Mammary epithelial cell (primary cell): Measurements from ENCODE around the gene EXOC6B.

ENCODE experiments used
- CTCF ChIP-seq, 2 donors: IDR thresholded peaks in 1 of 2; conservative IDR thresholded peaks in 1 of 2; 2 replicates each; pipeline ENCODE4 v1.5.1; 2011 to 2012; ENCODE audit warnings: inconsistent platforms in 2 of 2, low read length in 2 of 2, mild to moderate bottlenecking in 2 of 2, control low read depth in 1 of 2, low read depth in 1 of 2; ENCODE audit not compliant: insufficient read depth in 1 of 2; ENCODE audit errors: extremely low read depth in 1 of 2
- EZH2 ChIP-seq: IDR thresholded peaks from 2 replicates; pipeline ENCODE4 v1.6.1; 2012; ENCODE audit warnings: low read length, inconsistent platforms, borderline replicate concordance

- no peak for TF ChIP-seq CTCF (conservative IDR thresholded peaks at IDR 0.05 in 1 of 2, IDR thresholded peaks at IDR 0.05 in 1 of 2; ENCODE audit: extremely low read depth in 1 of 2, insufficient read depth in 1 of 2, low read depth in 1 of 2, low read length in 2 of 2)
- TF ChIP-seq EZH2 = no peak
Observed at GRCh38 chr2:72363406-72363805, 462.4 kb downstream of the EXOC6B start.
